HepG2 (cell line): ENCODE results near the gene TACC2. TPM values are rescaled to one million over a fixed set of nuclear protein-coding genes. Genes with fewer than 3 reads are reported as not detected.

ENCODE experiments used
- ATAC-seq: fragments of 200-7000 bp; cut with Tn5 transposase; 3 replicates; pipeline ENCODE4 v1.9.1; 2020; ENCODE audit warnings: mild to moderate bottlenecking, moderate library complexity
- BruUV-seq: library from RNA; stranded (reverse); fragments of 400-500 nt; replicated peaks from 2 replicates; lab custom pipeline; 2021; lab: Mats Ljungman, UMichigan
- CTCF ChIA-PET: fragments of 300-600 bp; formaldehyde crosslinking; extraction: SDS; loops from one replicate; lab custom pipeline; 2021; ENCODE audit warnings: low total read pairs, inconsistent platforms, low intra/inter-chr PET ratio; lab: Yijun Ruan, JAX
- POLR2A ChIA-PET: fragments of 350-600 bp; sonication (Branson Sonifier 250); formaldehyde crosslinking; loops from one replicate; lab custom pipeline; 2020; ENCODE audit warnings: antibody characterized with exemption, inconsistent platforms; lab: Yijun Ruan, JAX
- DNase-seq: peaks from one replicate; pipeline ENCODE4 v3.0.0-alpha.2; 2015; ENCODE audit warnings: low spot score
- FAIRE-seq: peaks from 3 replicates; lab custom pipeline; 2011; peaks lifted over from hg19 to GRCh38; lab: Jason Lieb, UNC
- H2AFZ ChIP-seq: one replicate; pipeline ENCODE4 v1.6.1; 2011; ENCODE audit warnings: low read length, inconsistent platforms
- H3K27ac ChIP-seq: fragments of 300-600 bp; 3 replicates; pipeline ENCODE4 v1.8.0; 2011; ENCODE audit warnings: mixed run types, mild to moderate bottlenecking, mixed read lengths, low read length, inconsistent platforms; ENCODE audit not compliant: insufficient read depth; ENCODE audit errors: extremely low read length
- H3K27me3 ChIP-seq, 2 experiments: fragments of 200-600 bp in 1 of 2; 2 replicates in 1 of 2; 3 replicates in 1 of 2; pipeline versions ENCODE4 v1.6.0 to v1.8.0; 2011; ENCODE audit warnings: low read length in 2 of 2, mild to moderate bottlenecking in 2 of 2, moderate library complexity in 2 of 2, inconsistent platforms in 1 of 2; ENCODE audit not compliant: insufficient read depth in 2 of 2, control insufficient read depth in 1 of 2
- H3K36me3 ChIP-seq, 2 experiments: fragments of 200-600 bp in 1 of 2; replicated peaks in 1 of 2; 2 replicates in 1 of 2; 3 replicates in 1 of 2; pipeline versions ENCODE4 v1.5.1 to v1.8.0; 2011; ENCODE audit warnings: low read length in 2 of 2, inconsistent platforms in 1 of 2; ENCODE audit not compliant: insufficient read depth in 2 of 2, control insufficient read depth in 1 of 2
- H3K4me1 ChIP-seq: 2 replicates; pipeline ENCODE4 v1.5.1; 2012; ENCODE audit warnings: low read length, inconsistent platforms; ENCODE audit not compliant: insufficient read depth
- H3K4me2 ChIP-seq: 2 replicates; pipeline ENCODE4 v1.6.0; 2011; ENCODE audit warnings: low read depth, low read length, inconsistent platforms
- H3K4me3 ChIP-seq, 3 experiments: fragments of 200-600 bp in 1 of 3; sonication (generic), shearing (Covaris generic) in 1 of 3; replicated peaks in 1 of 3; 2 replicates each; pipeline ENCODE4 v1.5.1; 2011 to 2016; ENCODE audit warnings: low read length in 3 of 3, inconsistent platforms in 2 of 3, low read depth in 2 of 3, mild to moderate bottlenecking in 2 of 3, control low read depth in 1 of 3, mixed read lengths in 1 of 3; ENCODE audit not compliant: insufficient read depth in 1 of 3
- H3K79me2 ChIP-seq: one replicate; pipeline ENCODE4 v1.6.1; 2011; ENCODE audit warnings: low read length, inconsistent platforms; ENCODE audit not compliant: insufficient read depth
- H3K9ac ChIP-seq: 2 replicates; pipeline ENCODE4 v1.6.0; 2011; ENCODE audit warnings: mild to moderate bottlenecking, low read depth, low read length, inconsistent platforms; ENCODE audit not compliant: insufficient read depth
- H3K9me3 ChIP-seq: 2 replicates; pipeline ENCODE4 v1.5.1; 2012; ENCODE audit warnings: mild to moderate bottlenecking, low read length
- H4K20me1 ChIP-seq: 2 replicates; pipeline ENCODE4 v1.6.0; 2011; ENCODE audit warnings: inconsistent platforms, mild to moderate bottlenecking, low read length, moderate library complexity; ENCODE audit not compliant: insufficient read depth
- JUN ChIP-seq: sonication (generic); formaldehyde crosslinking; IDR thresholded peaks from 2 replicates; pipeline ENCODE4 v1.4.0; 2020; ENCODE audit warnings: mild to moderate bottlenecking, missing genetic modification reagents
- KLF13 ChIP-seq: sonication (generic); formaldehyde crosslinking; IDR thresholded peaks from 2 replicates; pipeline ENCODE4 v1.4.0; 2020; ENCODE audit warnings: mild to moderate bottlenecking, missing genetic modification reagents
- STAG1 ChIP-seq: sonication (generic); formaldehyde crosslinking; IDR thresholded peaks from 2 replicates; pipeline ENCODE4 v1.4.0; 2020; ENCODE audit warnings: missing genetic modification reagents
- ZNF550 ChIP-seq: sonication (generic); formaldehyde crosslinking; IDR thresholded peaks from 2 replicates; pipeline ENCODE4 v1.4.0; 2020; ENCODE audit warnings: mild to moderate bottlenecking, missing genetic modification reagents, borderline replicate concordance
- ZNF615 ChIP-seq: sonication (generic); formaldehyde crosslinking; IDR thresholded peaks from 2 replicates; pipeline ENCODE4 v1.5.0; 2020; ENCODE audit warnings: mild to moderate bottlenecking, missing genetic modification reagents, borderline replicate concordance
- WGBS: methylation state at CpG from one replicate; pipeline ENCODE4 v1.1.6; 2017; ENCODE audit warnings: low lambda C conversion rate; 5-methylcytosine and 5-hydroxymethylcytosine counted together
- in situ Hi-C: cut with HindIII; loops from 2 replicates; pipeline ENCODE4 v1.10.0; 2017; ENCODE audit warnings: low pct_unique_long_range_greater_than_20kb; ENCODE audit not compliant: extremely low pct_ligation_motif_present
- intact Hi-C: fragments of 100-400 bp; cut with micrococcal nuclease; formaldehyde crosslinking; loops from one replicate; pipeline ENCODE4 v1.10.0; 2022; ENCODE audit not compliant: unreplicated experiment
- polyA plus RNA-seq, 8 experiments: library from polyadenylated mRNA; depleted of rRNA in 3 of 8; stranded (reverse) in 7 of 8; unstranded in 1 of 8; fragments of >200 nt; fragmentation: Illumina TruSeq in 4 of 8; extraction: Trizol in 4 of 8; gene quantifications; 2 replicates each; pipeline versions ENCODE4 v1.2.1 to v1.2.3, GENCODE V29; 2011 to 2016; ENCODE audit warnings: low read depth in 4 of 8, missing spikeins in 1 of 8, mixed read lengths in 1 of 8; ENCODE audit not compliant: insufficient read depth in 1 of 8
- total RNA-seq, 5 experiments: library from RNA; depleted of rRNA; stranded (reverse); fragments of >200 nt; fragmentation: Illumina TruSeq; extraction: Trizol; gene quantifications; 2 replicates each; pipeline ENCODE4 v1.2.3, GENCODE V29; 2016; ENCODE audit warnings: low read depth in 1 of 5
- TF ChIP-seq, protein P1 (sequence below): sonication (generic); formaldehyde crosslinking; IDR thresholded peaks from 2 replicates; pipeline ENCODE4 v1.5.0; 2020; ENCODE audit warnings: mild to moderate bottlenecking, missing genetic modification reagents, moderate library complexity
- TF ChIP-seq, protein P2 (sequence below): sonication (generic); formaldehyde crosslinking; IDR thresholded peaks from 2 replicates; pipeline ENCODE4 v1.4.0; 2020; ENCODE audit warnings: missing genetic modification reagents; ENCODE audit errors: not compliant biosample characterization
- TF ChIP-seq, protein P3 (sequence below): IDR thresholded peaks from 2 replicates; pipeline ENCODE4 v1.6.1; 2016; ENCODE audit warnings: missing compliant biosample characterization, missing genetic modification reagents, borderline replicate concordance
- TF ChIP-seq, protein P4 (sequence below): sonication (generic); formaldehyde crosslinking; IDR thresholded peaks from 2 replicates; pipeline ENCODE4 v1.8.0; 2022; ENCODE audit warnings: mild to moderate bottlenecking, missing genetic modification reagents; ENCODE audit not compliant: insufficient replicate concordance
- TF ChIP-seq, protein P5 (sequence below): sonication (generic); formaldehyde crosslinking; IDR thresholded peaks from 2 replicates; pipeline ENCODE4 v1.9.0; 2021; ENCODE audit warnings: missing genetic modification reagents, mild to moderate bottlenecking, borderline replicate concordance

TACC2 gene
- total and polyA plus RNA-seq, 2 of the 13 experiments (the other 11 are each of a cell fraction or from before 2014, with no cell fraction given) = 11.8 to 16.0 TPM

DNA sequence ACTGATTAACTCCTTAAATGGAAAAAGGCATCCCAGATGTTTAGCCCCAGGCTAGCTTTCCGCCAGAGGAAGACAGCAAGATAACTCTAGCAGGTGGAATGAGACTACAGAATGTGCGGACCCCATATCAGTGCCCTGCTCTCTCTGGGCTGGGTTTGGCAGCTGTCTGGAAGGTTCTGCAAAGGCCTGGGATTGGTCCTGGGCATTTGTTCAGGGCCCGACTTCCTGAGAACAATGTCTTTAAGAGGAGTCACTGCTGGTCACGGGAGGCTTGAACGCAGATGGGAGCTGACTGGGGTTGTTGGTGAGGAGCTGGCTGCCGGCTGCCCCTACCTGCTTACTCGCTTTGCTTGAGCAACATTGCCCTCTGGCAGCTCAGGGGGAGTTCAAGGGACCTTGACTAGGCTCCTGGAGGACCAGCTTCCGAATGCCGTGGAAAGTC, 151.5 kb downstream of the TACC2 start:
- H2AFZ ChIP-seq = no peak overlapping the region
- ATAC-seq (no peak), DNase-seq (no peak), FAIRE-seq (no peak)
- POLR2A ChIA-PET = interaction anchor here (0.8 kb wide), 1 partner anchor 28 kb away, joined by 3 read pairs; no protein-coding TSS in a partner anchor
- H3K4me1 ChIP-seq = peaks cover 16% of the 10 kb centered on the region
- no peak overlapping the region for H3K9ac ChIP-seq
- H3K4me2 ChIP-seq = no peak overlapping the region
- no peak overlapping the region for H3K4me3 ChIP-seq
- in situ Hi-C loops (no loop called here), intact Hi-C loops (loop anchor here (10.0 kb wide), 1 partner anchor 124 kb away; no protein-coding TSS in a partner anchor)
- WGBS = 90% methylated on average over 8 of the region's 9 CpGs
- peaks cover 17 to 31% of the 10 kb centered on the region in 2 experiments for H3K36me3 ChIP-seq
- TF ChIP-seq, protein P1, sequence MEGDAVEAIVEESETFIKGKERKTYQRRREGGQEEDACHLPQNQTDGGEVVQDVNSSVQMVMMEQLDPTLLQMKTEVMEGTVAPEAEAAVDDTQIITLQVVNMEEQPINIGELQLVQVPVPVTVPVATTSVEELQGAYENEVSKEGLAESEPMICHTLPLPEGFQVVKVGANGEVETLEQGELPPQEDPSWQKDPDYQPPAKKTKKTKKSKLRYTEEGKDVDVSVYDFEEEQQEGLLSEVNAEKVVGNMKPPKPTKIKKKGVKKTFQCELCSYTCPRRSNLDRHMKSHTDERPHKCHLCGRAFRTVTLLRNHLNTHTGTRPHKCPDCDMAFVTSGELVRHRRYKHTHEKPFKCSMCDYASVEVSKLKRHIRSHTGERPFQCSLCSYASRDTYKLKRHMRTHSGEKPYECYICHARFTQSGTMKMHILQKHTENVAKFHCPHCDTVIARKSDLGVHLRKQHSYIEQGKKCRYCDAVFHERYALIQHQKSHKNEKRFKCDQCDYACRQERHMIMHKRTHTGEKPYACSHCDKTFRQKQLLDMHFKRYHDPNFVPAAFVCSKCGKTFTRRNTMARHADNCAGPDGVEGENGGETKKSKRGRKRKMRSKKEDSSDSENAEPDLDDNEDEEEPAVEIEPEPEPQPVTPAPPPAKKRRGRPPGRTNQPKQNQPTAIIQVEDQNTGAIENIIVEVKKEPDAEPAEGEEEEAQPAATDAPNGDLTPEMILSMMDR (CRISPR knock-in tag) = peak; percentile 23
- TF ChIP-seq, protein P2, sequence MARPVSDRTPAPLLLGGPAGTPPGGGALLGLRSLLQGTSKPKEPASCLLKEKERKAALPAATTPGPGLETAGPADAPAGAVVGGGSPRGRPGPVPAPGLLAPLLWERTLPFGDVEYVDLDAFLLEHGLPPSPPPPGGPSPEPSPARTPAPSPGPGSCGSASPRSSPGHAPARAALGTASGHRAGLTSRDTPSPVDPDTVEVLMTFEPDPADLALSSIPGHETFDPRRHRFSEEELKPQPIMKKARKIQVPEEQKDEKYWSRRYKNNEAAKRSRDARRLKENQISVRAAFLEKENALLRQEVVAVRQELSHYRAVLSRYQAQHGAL = no peak
- TF ChIP-seq ZNF615 (CRISPR knock-in tag) (no peak), ZNF550 (CRISPR knock-in tag) (no peak), JUN (CRISPR knock-in tag) (no peak), KLF13 (CRISPR knock-in tag) (no peak), STAG1 (CRISPR knock-in tag) (0 out of 2 replicates have a peak, but pooled peaks have one; percentile 4)
- TF ChIP-seq, protein P3, sequence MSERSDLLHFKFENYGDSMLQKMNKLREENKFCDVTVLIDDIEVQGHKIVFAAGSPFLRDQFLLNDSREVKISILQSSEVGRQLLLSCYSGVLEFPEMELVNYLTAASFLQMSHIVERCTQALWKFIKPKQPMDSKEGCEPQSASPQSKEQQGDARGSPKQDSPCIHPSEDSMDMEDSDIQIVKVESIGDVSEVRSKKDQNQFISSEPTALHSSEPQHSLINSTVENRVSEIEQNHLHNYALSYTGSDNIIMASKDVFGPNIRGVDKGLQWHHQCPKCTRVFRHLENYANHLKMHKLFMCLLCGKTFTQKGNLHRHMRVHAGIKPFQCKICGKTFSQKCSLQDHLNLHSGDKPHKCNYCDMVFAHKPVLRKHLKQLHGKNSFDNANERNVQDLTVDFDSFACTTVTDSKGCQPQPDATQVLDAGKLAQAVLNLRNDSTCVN (CRISPR knock-in tag) = no peak
- TF ChIP-seq, protein P4, sequence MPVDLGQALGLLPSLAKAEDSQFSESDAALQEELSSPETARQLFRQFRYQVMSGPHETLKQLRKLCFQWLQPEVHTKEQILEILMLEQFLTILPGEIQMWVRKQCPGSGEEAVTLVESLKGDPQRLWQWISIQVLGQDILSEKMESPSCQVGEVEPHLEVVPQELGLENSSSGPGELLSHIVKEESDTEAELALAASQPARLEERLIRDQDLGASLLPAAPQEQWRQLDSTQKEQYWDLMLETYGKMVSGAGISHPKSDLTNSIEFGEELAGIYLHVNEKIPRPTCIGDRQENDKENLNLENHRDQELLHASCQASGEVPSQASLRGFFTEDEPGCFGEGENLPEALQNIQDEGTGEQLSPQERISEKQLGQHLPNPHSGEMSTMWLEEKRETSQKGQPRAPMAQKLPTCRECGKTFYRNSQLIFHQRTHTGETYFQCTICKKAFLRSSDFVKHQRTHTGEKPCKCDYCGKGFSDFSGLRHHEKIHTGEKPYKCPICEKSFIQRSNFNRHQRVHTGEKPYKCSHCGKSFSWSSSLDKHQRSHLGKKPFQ (CRISPR knock-in tag) = no peak
- TF ChIP-seq, protein P5, sequence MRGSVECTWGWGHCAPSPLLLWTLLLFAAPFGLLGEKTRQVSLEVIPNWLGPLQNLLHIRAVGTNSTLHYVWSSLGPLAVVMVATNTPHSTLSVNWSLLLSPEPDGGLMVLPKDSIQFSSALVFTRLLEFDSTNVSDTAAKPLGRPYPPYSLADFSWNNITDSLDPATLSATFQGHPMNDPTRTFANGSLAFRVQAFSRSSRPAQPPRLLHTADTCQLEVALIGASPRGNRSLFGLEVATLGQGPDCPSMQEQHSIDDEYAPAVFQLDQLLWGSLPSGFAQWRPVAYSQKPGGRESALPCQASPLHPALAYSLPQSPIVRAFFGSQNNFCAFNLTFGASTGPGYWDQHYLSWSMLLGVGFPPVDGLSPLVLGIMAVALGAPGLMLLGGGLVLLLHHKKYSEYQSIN = no peak
- TF ChIP-seq, all 625 proteins: peak for 2
- BruUV-seq = no TSS peak
- Histone ChIP-seq H3K27ac (no peak overlapping the region), H3K27me3 (no peaks in the 10 kb centered on the region), H3K79me2 (peaks cover 7% of the 10 kb centered on the region), H3K9me3 (no peaks in the 10 kb centered on the region), H4K20me1 (peaks cover 18% of the 10 kb centered on the region)
- CTCF ChIA-PET = no interaction called here
